Nephron (organoid): ENCODE data around the gene MET.

Experiments used
- H3K27ac Mint-ChIP-seq, 3 experiments: 2 replicates each; pipeline ENCODE4 v1.8.0; 2020; ENCODE audit warnings: mixed read lengths in 3 of 3, mild to moderate bottlenecking in 2 of 3, moderate library complexity in 1 of 3
- H3K27me3 Mint-ChIP-seq: 2 replicates; pipeline ENCODE4 v1.8.0; 2021; ENCODE audit warnings: low read depth, mild to moderate bottlenecking, moderate library complexity, mixed read lengths
- H3K36me3 Mint-ChIP-seq: 2 replicates; pipeline ENCODE4 v1.8.0; 2020; ENCODE audit warnings: low read depth, mixed read lengths
- H3K4me1 Mint-ChIP-seq: 2 replicates; pipeline ENCODE4 v1.8.0; 2020; ENCODE audit warnings: mixed read lengths
- H3K4me3 Mint-ChIP-seq, 3 experiments: 2 replicates each; pipeline ENCODE4 v1.8.0; 2020; ENCODE audit warnings: mild to moderate bottlenecking in 3 of 3, mixed read lengths in 3 of 3, moderate library complexity in 2 of 3
- H3K9me3 Mint-ChIP-seq: 2 replicates; pipeline ENCODE4 v1.8.0; 2020; ENCODE audit warnings: mixed read lengths
- TF ChIP-seq, protein P1 (sequence below), 3 experiments: fragments of 200-600 bp; sonication (generic); IDR thresholded peaks; one replicate each; pipeline ENCODE4 v1.5.0; 2021; ENCODE audit warnings: antibody characterized with exemption in 3 of 3; ENCODE audit not compliant: unreplicated experiment in 3 of 3

The MET gene

DNA sequence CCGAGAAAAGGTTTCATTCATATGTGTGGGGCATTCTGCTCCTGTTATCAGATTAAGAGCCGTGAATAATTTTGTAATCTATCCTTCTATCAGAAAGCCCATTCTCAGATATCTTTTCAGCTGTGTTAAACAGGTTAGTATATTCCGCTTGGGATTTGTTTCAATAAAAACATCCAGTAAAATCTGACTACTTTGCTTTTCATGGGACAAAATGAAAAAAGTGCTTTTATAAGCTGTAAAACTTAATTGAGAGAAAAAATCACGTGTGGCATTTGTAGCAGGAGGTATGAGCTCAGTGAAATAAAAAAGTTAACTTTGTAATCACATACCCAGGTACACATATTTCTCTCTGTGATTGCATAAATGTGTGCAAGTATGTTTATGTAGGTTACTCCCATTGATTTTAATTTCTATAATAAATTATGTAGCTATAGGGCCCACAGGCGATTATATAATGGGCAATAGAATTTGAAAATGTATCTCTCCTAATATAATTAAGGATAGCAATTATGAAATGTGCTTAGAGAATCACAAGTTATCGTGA is 3.9 kb downstream of the MET start:
- H3K27me3 Mint-ChIP-seq: peaks cover 47% of the 10 kb centered on the region
- no peaks in the 10 kb centered on the region for H3K9me3 Mint-ChIP-seq
- H3K4me3 Mint-ChIP-seq: peak overlapping the region in 1 of 3 experiments; percentile 45
- H3K27ac Mint-ChIP-seq: no peak overlapping the region
- peaks cover 22% of the 10 kb centered on the region for H3K4me1 Mint-ChIP-seq
- no peaks in the 10 kb centered on the region for H3K36me3 Mint-ChIP-seq
- TF ChIP-seq, protein P1, sequence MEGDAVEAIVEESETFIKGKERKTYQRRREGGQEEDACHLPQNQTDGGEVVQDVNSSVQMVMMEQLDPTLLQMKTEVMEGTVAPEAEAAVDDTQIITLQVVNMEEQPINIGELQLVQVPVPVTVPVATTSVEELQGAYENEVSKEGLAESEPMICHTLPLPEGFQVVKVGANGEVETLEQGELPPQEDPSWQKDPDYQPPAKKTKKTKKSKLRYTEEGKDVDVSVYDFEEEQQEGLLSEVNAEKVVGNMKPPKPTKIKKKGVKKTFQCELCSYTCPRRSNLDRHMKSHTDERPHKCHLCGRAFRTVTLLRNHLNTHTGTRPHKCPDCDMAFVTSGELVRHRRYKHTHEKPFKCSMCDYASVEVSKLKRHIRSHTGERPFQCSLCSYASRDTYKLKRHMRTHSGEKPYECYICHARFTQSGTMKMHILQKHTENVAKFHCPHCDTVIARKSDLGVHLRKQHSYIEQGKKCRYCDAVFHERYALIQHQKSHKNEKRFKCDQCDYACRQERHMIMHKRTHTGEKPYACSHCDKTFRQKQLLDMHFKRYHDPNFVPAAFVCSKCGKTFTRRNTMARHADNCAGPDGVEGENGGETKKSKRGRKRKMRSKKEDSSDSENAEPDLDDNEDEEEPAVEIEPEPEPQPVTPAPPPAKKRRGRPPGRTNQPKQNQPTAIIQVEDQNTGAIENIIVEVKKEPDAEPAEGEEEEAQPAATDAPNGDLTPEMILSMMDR (IDR thresholded peaks at IDR 0.05; ENCODE audit: unreplicated experiment in 3 of 3): no peak

DNA sequence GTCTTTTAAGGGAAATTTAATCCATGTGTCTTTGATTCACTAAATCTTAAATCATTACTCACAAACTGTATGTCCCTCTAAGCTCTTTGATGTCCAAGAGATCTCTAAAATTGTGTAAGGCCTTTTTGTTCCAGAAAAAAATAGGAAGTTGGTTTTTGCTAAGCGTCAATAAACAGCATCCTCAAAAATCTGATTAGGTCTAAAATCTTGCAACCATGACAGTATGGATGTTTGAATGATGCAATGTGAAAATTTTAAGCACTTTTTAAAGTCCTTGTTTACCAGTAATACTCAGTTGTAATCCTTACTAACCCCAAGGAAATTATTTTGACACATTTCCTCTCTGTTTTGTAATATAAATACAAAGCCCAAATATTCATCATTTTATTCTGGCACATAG is 6.8 kb downstream of the MET start:
- TF ChIP-seq, protein P1 (IDR thresholded peaks at IDR 0.05; ENCODE audit: unreplicated experiment in 3 of 3): no peak
- Mint-ChIP-seq H3K4me3 (no peak overlapping the region), H3K27me3 (peaks cover 21% of the 10 kb centered on the region), H3K36me3 (no peaks in the 10 kb centered on the region), H3K9me3 (peaks cover 3% of the 10 kb centered on the region), H3K27ac (no peak overlapping the region), H3K4me1 (peaks cover 7% of the 10 kb centered on the region)

DNA sequence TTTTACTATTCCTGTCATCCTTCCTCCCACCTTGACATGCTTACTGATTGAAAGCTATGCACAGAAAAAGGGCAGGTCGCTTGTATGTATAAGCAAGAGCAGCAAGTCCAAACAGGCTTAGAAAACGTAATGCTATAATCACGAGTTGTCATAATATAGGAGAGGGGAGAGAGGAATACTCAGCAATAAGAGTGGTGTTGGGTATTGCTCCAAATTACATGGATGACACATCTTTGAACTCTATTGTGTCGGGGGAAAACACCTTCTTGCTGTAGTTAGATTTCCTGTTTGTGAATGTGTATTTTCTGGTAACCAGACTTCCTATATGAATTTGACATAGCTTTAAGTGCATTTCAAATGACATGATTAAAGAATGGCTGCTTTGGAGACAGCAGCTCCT is 7.5 kb downstream of the MET start:
- peaks cover 4% of the 10 kb centered on the region for H3K4me1 Mint-ChIP-seq
- peaks cover 5% of the 10 kb centered on the region for H3K9me3 Mint-ChIP-seq
- no peak overlapping the region for H3K27ac Mint-ChIP-seq
- H3K4me3 Mint-ChIP-seq: no peak overlapping the region
- H3K27me3 Mint-ChIP-seq: peaks cover 14% of the 10 kb centered on the region
- H3K36me3 Mint-ChIP-seq: no peaks in the 10 kb centered on the region
- TF ChIP-seq, protein P1 (IDR thresholded peaks at IDR 0.05; ENCODE audit: unreplicated experiment in 3 of 3): no peak

DNA sequence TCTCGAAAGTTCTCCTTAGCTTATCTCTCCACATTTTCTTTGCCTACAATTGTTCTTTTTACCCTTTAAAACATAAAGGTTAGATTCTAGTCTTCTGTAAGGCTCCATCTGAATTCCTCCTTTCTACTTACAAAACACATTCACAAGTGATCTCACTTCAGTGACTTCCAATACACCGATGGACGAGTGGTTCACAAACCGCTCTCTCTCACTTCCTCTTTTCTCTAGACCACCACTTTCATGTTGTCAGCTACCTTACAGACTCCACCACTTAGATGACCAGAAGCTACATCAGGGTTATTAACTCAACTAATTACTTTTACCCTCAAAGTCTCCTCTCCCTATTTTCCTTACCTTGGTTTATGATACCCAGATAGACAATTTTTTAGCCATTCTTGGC is 11.8 kb downstream of the MET start:
- TF ChIP-seq, protein P1 (IDR thresholded peaks at IDR 0.05; ENCODE audit: unreplicated experiment in 3 of 3): no peak
- Mint-ChIP-seq H3K4me3 (no peak overlapping the region), H3K9me3 (peaks cover 5% of the 10 kb centered on the region), H3K4me1 (no peaks in the 10 kb centered on the region), H3K27me3 (peaks cover 7% of the 10 kb centered on the region), H3K27ac (no peak overlapping the region), H3K36me3 (no peaks in the 10 kb centered on the region)

DNA sequence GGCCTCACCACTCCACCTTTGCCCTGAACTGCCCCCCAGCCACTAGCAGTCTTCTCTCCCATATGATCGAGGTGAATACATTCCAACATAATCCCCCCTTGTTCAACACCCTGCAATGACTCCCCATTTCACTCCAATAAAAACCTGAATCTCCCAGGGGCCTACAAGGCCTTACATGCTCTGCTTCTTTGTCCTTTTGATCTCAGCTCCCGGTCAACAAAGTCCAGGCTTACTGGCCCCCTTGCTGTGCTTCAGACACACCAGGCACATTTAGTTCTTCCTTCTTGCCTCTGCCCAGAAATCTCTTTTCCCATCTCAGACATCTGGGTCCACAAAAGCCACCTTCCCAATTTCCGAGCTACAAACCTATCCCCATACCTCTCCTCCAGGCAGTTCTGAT is 14.0 kb downstream of the MET start:
- no peaks in the 10 kb centered on the region for H3K4me1 Mint-ChIP-seq
- H3K27me3 Mint-ChIP-seq: peaks cover 7% of the 10 kb centered on the region
- TF ChIP-seq, protein P1 (IDR thresholded peaks at IDR 0.05; ENCODE audit: unreplicated experiment in 3 of 3): no peak
- no peak overlapping the region for H3K27ac Mint-ChIP-seq
- peaks cover 5% of the 10 kb centered on the region for H3K9me3 Mint-ChIP-seq
- no peaks in the 10 kb centered on the region for H3K36me3 Mint-ChIP-seq
- no peak overlapping the region for H3K4me3 Mint-ChIP-seq

DNA sequence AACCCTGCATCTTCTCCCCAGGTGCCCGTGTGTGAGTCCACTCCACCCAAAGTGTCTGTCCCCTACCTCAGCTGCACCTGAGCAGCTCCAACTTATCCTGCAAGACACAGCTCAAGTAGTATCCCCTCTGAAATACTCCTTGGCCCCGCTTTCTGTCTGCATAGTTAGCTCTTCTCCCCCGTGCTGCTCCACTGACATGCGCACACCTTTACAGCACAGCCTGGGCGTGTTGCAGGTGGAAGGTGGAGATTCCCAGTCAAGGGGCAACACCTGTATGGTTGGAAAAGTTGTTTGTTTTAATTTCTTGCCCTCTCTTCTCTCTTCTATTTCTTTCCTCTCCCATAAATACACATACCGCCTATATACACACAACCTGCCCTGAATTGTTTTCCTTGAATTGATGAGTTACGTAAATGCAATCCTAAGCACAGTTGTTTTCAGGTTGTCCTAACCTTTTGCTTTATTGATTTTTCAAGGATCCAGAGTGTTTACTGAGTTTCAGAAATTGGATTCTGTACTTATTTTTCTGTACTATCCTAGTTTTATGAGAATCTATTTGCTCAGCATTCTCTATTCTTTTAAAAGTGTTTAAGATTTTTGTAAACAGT is 14.9 kb downstream of the MET start:
- Mint-ChIP-seq H3K27me3 (peaks cover 7% of the 10 kb centered on the region), H3K27ac (no peak overlapping the region), H3K4me1 (no peaks in the 10 kb centered on the region), H3K9me3 (peaks cover 5% of the 10 kb centered on the region), H3K4me3 (no peak overlapping the region), H3K36me3 (no peaks in the 10 kb centered on the region)
- TF ChIP-seq, protein P1 (IDR thresholded peaks at IDR 0.05; ENCODE audit: unreplicated experiment in 3 of 3): no peak
